Erythroblast (primary cell): ENCODE results near the gene DBX1.

Experiments used
- GATA1 ChIP-seq: IDR thresholded peaks from 2 replicates; pipeline ENCODE4 v1.6.1; 2011; ENCODE audit warnings: low read depth, mild to moderate bottlenecking, control low read depth, low read length, moderate library complexity
- POLR2A ChIP-seq: IDR thresholded peaks from 2 replicates; pipeline ENCODE4 v1.6.1; 2011; ENCODE audit warnings: mild to moderate bottlenecking, low read length

- no peak for TF ChIP-seq POLR2A
- no peak for TF ChIP-seq GATA1
Measured at GRCh38 chr11:20203831-20204230, 43.6 kb upstream of the DBX1 start.
